ENCODE results near the gene CTNNBL1.

The CTNNBL1 gene

DNA sequence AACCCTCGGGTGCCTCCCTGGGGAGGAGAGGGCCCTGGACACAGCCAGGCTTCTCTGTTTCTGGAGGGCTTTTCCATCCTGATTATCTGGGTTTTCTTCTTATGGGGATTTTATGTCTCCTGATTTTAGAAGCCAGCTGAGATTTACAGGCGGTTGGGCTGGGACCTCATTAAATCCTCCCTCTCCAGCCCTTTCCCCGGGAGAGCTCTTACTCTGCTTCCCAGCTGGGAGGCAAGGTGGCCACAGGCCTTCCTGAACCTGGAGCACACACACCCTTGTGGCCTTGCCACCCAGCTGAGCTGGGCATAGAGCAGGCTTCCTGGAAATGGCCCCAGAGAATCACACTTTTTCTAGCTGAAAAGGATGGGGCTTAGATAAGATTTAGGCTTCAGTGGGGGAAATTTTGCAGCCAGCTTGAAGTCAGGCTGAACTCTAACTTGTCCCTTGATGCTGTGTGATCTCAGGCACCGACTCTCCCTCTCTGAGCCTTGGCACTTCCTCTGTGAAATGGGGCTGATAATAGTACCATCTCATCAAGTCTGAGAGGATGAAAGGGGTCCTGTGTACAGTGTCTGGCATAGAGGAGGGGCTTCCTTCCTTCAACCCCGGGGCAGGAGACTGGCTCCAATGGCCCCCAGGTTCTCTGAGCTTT is 225.7 kb downstream of the CTNNBL1 start:
- no peak for DNase-seq (ENCODE audit: low spot score)

- no peak for DNase-seq (ENCODE audit: low spot score)
Observed at GRCh38 chr20:37920270-37920669, 226.4 kb downstream of the CTNNBL1 start.

GRCh38 chr20:37920679-37921322 is 227.0 kb downstream of the CTNNBL1 start:
- DNase-seq (ENCODE audit: low spot score): no peak

- no peak for DNase-seq (ENCODE audit: low spot score)
Observed at GRCh38 chr20:37921341-37921929, 227.6 kb downstream of the CTNNBL1 start.

All from LoVo (cell line).